Fibroblast of lung (primary cell): ENCODE data around the gene APMAP.

Experiments
- EZH2 ChIP-seq: IDR thresholded peaks from 2 replicates; pipeline ENCODE4 v1.5.1; 2012; ENCODE audit warnings: low read length, control low read depth, mild to moderate bottlenecking; ENCODE audit errors: missing control alignments
- TF ChIP-seq, protein P1 (sequence below), 2 donors: IDR thresholded peaks in 1 of 2; conservative IDR thresholded peaks in 1 of 2; 1 replicate in 1 of 2; 2 replicates in 1 of 2; pipeline ENCODE4 v1.5.1; 2011 to 2012; ENCODE audit warnings: low read length in 2 of 2, control low read depth in 1 of 2, inconsistent platforms in 1 of 2, low read depth in 1 of 2, mild to moderate bottlenecking in 1 of 2

DNA sequence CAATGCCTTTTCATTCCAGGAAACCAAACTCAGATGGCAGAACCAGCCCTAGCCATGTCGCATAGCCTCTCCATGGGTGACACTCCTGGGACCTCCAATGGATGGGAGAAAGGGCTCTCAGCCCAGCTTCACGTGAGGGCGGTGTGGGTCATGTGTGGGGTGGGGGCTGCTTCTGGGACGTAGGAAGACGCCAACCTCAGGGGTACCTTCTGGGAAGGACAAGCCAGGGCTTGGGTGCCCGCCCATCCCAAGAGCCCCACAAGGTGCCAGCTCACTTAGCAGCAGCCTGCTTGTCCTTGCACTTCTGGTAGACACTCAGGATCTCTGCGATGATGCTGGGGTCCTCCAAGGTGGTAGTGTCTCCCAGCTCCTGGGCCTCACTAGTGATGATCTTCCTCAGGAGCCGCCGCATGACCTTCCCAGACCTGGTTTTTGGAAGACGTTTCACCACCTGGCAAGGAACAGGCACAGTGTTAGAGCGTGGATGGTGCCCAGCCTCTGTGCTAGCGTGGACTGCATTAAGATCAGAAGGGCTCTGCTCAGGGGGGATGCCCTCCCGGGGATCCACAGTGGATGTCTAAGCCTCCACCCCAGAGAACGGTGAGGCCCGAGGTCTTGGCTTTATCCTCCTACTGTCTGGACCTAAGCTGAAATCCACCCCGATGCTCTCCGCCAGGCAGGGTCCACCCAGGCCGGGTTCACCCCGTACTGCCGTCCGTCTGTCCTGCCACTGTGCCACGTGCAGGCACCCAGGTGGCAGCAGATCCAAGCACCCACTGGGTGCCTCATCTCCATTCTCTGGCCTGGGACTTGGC is 15.1 kb upstream of the APMAP start:
- TF ChIP-seq, protein P1, sequence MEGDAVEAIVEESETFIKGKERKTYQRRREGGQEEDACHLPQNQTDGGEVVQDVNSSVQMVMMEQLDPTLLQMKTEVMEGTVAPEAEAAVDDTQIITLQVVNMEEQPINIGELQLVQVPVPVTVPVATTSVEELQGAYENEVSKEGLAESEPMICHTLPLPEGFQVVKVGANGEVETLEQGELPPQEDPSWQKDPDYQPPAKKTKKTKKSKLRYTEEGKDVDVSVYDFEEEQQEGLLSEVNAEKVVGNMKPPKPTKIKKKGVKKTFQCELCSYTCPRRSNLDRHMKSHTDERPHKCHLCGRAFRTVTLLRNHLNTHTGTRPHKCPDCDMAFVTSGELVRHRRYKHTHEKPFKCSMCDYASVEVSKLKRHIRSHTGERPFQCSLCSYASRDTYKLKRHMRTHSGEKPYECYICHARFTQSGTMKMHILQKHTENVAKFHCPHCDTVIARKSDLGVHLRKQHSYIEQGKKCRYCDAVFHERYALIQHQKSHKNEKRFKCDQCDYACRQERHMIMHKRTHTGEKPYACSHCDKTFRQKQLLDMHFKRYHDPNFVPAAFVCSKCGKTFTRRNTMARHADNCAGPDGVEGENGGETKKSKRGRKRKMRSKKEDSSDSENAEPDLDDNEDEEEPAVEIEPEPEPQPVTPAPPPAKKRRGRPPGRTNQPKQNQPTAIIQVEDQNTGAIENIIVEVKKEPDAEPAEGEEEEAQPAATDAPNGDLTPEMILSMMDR (conservative IDR thresholded peaks at IDR 0.05 in 1 of 2, IDR thresholded peaks at IDR 0.05 in 1 of 2; ENCODE audit: low read depth in 1 of 2, low read length in 2 of 2): no peak
- no peak for TF ChIP-seq EZH2
